ENCODE data around the gene ACTR3C. TPM values are rescaled to one million over a fixed set of nuclear protein-coding genes. Genes with fewer than 3 reads are reported as not detected.

ACTR3C gene
- total and polyA plus RNA-seq, 2 of the 13 experiments (the other 11 are each of a cell fraction or from before 2014, with no cell fraction given) = 3.8 to 7.5 TPM

- TF ChIP-seq PREB (CRISPR knock-in tag; IDR thresholded peaks at IDR 0.05) (no peak), ZNF264 (CRISPR knock-in tag; IDR thresholded peaks at IDR 0.05) (no peak), ZNF766 (CRISPR knock-in tag; IDR thresholded peaks at IDR 0.05; ENCODE audit: borderline replicate concordance) (no peak), RORA (CRISPR knock-in tag; IDR thresholded peaks at IDR 0.05) (no peak), ZNF496 (CRISPR knock-in tag; IDR thresholded peaks at IDR 0.05; ENCODE audit: insufficient replicate concordance) (no peak), GMEB1 (CRISPR knock-in tag; IDR thresholded peaks at IDR 0.05; ENCODE audit: borderline replicate concordance) (no peak), SMAD9 (CRISPR knock-in tag; IDR thresholded peaks at IDR 0.05) (no peak), ZNF589 (CRISPR knock-in tag; conservative IDR thresholded peaks at IDR 0.05) (no peak), TRAFD1 (CRISPR knock-in tag; IDR thresholded peaks at IDR 0.05; ENCODE audit: borderline replicate concordance) (no peak), ZFX (CRISPR knock-in tag; IDR thresholded peaks at IDR 0.05; ENCODE audit: low read depth) (peak; percentile 59), NR3C1 (CRISPR knock-in tag; IDR thresholded peaks at IDR 0.05) (no peak), NFKBIZ (CRISPR knock-in tag; IDR thresholded peaks at IDR 0.05) (no peak), ATF4 (CRISPR knock-in tag; IDR thresholded peaks at IDR 0.05) (no peak), ZNF737 (CRISPR knock-in tag; IDR thresholded peaks at IDR 0.05; ENCODE audit: borderline replicate concordance) (no peak), FOXO4 (CRISPR knock-in tag; conservative IDR thresholded peaks at IDR 0.05) (no peak), POLR2G (IDR thresholded peaks at IDR 0.05; ENCODE audit: low read depth, low read length) (no peak), ZNF143 (CRISPR knock-in tag; IDR thresholded peaks at IDR 0.05) (no peak), E2F2 (CRISPR knock-in tag; IDR thresholded peaks at IDR 0.05; ENCODE audit: borderline replicate concordance) (no peak), ZFAT (CRISPR knock-in tag; conservative IDR thresholded peaks at IDR 0.05) (no peak), CREBL2 (CRISPR knock-in tag; IDR thresholded peaks at IDR 0.05; ENCODE audit: borderline replicate concordance) (no peak), ZC3H4 (CRISPR knock-in tag; IDR thresholded peaks at IDR 0.05; ENCODE audit: borderline replicate concordance) (no peak)
Measured at GRCh38 chr7:150340024-150340749, 16.8 kb upstream of the ACTR3C start (continued).

All from HepG2 (cell line).